ENCODE results near the gene RBL1.
"Not testable (repeated sequence)": the region's sequence is repeated elsewhere in the genome, so short reads cannot be mapped to it uniquely, and the experiment has no call there.

The RBL1 gene

DNA sequence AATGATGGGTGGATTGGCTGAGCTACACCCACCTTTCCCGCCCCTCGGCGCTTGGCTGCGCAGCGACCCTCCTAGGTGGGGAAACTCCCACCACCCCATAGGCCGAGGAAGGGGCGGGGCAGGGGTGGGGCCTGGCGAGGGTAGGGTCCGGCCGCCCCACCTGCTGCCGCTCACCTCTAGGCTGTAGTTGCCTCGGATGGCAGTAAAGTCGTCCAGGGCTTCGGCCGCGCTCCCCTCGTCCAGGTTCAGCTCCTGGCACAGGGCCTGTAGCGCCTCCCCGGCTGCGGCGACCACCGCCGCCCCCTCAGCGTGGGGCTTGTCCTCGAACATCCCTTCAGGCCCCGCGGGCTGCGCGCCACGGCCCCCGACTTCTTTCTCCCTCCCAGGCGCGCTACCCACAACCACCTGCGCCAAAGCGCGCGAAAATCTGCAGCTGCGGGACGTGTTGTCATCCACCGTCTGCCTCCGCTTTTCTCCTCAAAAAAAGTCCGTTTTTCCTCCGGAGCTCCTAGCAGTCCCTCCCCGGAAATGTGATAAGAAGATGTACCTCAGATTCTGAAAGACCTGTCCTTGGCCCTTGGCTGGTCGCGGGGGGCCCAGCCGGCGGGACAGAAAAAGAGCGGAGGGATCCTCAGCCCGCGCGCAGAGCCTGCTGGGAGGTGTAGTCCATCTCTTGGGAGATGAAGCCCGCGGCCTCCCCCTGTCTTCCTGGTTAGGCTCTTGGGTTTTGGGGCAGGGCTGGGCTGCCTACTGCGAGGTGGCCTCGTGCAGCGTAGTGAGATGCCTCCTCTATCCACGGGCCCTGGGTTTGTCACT, at the start of gene RBL1:
TSS of gene RBL1 (minus strand) at position 399 of the 816 bp plus-strand sequence. CDS start at position 330, 69 bp downstream.
- peak; percentile 84 for DNase-seq (ENCODE audit: low read depth)

- no peak for DNase-seq (ENCODE audit: low read depth)
These were observed 49.1 kb upstream of the RBL1 start for GRCh38 chr20:37144856-37145404.

GRCh38 chr20:37142708-37143107, 46.9 kb upstream of the RBL1 start:
- DNase-seq (ENCODE audit: low read depth): no peak

DNA sequence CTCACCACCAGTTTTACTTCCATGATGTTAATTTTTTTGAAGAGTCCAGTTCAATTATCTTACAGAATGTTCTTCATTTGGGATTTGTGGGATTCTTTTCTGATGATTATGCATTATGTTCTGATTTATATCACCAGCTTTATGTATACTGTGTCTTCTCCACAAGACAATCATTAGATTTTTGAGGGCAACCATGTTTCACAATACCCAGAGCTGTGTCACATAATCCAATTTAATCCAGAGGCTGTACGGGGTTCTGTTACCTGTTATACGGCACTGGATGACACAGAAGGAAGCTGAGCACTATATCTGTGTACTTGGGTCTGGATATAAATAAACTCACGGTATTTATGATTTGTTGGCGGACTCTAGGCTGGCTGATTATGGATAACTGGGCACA, 41.8 kb upstream of the RBL1 start:
- no peak for DNase-seq (ENCODE audit: low read depth)

GRCh38 chr20:37133952-37134351, 38.2 kb upstream of the RBL1 start:
- DNase-seq (ENCODE audit: low read depth): no peak

DNA sequence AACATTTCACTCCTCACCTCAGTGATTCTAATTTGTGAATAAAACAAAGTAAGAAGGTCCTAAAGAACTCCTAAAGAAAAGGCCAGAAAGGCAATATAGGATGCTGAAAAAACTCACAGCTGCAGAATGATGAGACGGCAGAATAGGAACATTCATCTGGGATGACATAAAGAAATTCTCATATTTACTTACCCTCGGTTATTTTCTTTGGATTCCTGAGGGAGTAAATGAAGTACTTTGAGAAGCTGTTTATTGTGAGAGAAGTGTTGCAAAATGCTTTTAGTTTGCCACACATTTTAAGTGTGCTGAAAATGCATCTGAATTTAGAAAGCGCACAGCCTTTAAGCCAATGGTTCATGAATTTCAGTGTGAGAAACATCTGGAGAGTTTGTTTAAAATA, 35.7 kb upstream of the RBL1 start:
- DNase-seq (ENCODE audit: low read depth): no peak

- no peak for DNase-seq (ENCODE audit: low read depth)
These were observed 33.0 kb upstream of the RBL1 start for GRCh38 chr20:37128803-37129202.

DNA sequence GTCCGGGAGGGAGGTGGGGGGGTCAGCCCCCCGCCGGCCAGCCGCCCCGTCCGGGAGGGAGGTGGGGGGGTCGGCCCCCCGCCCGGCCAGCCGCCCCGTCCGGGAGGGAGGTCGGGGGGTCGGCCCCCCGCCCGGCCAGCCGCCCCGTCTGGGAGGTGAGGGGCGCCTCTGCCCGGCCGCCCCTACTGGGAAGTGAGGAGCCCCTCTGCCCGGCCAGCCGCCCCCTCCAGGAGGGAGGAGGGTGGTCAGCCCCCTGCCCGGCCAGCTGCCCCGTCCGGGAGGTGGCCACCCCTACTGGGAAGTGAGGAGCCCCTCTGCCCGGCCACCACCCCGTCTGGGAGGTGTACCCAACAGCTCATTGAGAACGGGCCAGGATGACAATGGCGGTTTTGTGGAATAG, 30.5 kb upstream of the RBL1 start:
- not testable (repeated sequence) for DNase-seq (ENCODE audit: low read depth)

- DNase-seq (ENCODE audit: low read depth): no peak
These were observed 27.6 kb upstream of the RBL1 start for GRCh38 chr20:37123441-37123840.

DNA sequence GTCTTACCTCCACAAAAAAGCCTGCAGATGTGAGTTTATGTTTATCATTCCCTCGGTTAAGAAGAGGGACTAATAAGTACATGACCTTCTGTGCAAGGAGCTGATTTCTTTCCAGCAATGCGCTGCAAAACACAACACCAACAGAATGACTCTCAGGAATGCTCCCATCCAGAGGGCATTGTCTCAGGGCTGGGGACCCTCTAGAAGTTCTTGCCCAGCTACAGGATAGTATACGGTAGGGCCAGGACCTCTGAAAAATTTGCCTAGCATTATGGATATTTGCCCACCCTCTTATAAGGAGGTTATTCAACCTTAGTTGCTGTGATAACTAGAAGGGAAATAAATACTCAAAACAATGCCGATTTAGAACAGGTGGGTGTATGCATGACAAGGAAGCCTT, 24.7 kb upstream of the RBL1 start:
- no peak for DNase-seq (ENCODE audit: low read depth)

- no peak for DNase-seq (ENCODE audit: low read depth)
These were observed 23.7 kb upstream of the RBL1 start for GRCh38 chr20:37119356-37120036.

DNA sequence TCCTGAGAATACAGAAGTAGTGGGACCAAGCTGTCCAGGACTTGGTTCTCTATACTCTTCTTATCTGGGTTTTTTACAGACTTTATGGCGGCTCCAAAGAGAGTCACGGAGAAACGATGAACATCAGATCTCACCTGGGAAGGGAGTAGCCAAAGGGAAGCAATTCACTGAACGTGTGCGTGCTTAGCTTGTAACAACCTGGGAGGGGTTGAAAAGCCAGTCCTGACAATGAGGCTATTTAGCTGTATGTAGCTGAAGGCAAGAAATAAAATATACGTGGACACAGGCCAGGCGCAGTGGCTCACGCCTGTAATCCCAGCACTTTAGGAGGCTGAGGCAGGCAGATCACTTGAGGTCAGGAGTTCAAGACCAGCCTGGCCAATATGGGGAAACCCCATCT, 18.2 kb upstream of the RBL1 start:
- DNase-seq (ENCODE audit: low read depth): no peak

- DNase-seq (ENCODE audit: low read depth): no peak
These were observed 16.2 kb upstream of the RBL1 start for GRCh38 chr20:37111926-37112455.

GRCh38 chr20:37108676-37109075, 12.9 kb upstream of the RBL1 start:
- no peak for DNase-seq (ENCODE audit: low read depth)

DNA sequence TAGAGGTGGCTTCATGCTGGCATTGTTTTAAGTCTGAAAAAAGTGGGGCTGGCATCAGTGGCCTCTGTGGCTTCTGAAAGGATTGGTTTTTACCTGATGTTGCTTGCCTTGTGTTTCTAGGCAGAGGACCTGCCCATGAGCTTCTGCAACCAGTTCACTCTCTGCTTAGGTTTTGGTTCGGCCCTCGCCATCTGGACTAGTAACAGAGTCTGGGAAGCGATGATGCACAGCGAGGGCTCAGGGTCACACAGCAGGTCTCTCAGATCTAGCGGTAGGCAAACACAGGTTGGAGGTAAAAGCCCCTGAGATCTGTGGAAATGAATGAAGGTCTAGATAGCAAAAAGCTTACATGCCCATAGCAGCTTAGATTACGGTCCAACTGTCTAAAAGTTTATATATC, 6.8 kb upstream of the RBL1 start:
- DNase-seq (ENCODE audit: low read depth): no peak

DNA sequence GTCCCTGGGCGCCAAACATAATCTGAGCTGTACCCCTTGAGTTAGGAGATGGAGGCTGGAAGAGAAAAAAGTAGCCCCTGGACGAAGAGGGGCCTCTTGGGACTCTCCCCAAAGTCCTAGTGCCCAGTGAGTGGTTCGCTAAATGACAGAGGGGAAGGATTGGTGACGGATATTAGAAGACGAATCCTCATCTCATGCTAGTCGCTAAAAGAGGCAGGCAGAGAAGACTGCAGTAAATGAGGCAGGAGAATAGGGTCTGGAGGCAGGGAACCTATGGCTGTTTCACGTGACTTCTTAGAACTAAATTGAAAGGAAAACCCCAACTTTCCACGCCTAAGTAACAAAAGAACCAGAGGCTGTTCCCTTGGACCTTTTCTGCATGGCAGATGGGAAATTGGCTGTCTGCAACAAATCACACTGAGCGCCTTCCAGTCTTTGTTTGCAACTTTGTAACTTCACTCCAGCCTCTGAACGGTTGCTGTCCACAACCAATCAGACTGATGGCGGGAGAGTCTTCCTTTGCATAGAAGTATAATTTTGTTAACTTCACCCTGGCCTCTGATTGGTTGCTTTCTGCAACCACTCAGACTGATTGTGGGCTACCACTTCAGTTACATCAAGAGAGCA, 731 bp upstream of the RBL1 start:
- DNase-seq (ENCODE audit: low read depth): no peak

DNA sequence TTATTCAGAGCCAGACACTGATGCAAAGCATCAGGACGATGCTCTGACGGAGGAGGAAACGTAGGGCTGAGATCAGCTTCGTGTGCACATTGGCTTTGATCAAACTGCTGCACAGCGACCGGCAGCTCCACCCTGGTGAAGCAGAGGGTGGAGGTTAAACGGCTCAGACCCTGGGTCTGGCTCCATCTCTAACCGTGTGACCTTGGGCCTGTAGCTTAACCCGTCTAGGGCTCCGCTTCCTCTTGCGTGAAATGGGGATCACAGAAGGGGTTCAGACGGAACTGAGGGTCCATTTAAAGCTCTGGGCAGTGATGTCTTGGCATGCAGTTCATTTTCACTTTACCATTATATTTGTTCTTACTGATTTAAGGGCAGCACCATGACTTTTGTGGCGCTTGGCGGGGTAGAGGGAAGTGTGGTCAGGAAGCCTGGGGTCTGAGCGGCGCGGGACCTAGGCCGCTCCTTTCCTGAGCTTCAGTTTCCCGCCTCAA, 644 bp downstream of the RBL1 start:
- peak; percentile 30 for DNase-seq (ENCODE audit: low read depth)

DNA sequence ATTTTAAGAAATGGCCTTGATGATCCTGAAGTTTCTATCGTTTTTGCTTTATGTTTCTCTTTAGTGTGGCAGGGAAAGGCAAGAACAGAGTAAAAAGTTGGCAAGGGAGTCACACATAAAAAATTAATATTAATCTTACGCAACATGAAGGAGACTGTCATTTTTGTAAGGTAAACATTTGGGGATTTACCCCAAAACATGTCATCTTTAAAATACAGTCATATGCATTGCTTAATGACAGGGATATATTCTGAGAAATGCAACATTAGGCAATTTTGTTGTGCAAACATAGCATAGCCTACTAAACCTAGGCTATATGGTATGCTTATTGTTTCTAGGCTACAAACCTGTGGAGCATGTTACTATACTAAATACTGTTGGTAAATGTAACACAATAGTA, 5.4 kb downstream of the RBL1 start:
- no peak for DNase-seq (ENCODE audit: low read depth)

DNA sequence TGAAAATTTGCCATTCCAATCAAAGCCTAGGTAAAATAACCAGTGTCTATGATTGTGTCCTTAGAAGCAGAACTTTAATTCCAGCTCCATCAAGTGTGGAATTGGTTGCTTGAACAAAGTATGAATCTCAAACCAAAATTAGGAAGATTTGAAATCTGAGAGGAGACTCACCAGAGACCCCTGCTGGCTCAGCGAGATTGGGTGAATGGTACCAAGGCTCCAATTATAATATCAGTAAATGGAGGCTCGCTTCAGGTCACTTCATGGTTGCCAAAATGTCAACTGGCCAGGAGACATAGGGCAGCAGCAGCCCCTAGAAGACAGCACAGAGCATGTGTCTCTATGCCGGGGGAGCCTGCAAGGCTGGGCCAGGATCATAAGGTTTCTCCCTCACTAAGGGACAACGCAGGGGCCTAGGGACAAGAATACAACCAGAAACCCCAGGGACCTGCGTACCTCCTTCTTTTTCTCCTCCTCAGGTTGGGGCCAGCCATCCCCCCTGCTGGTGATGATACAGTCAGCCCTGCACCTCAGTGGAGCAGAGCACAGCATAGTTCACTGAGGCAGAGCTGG, 14.0 kb downstream of the RBL1 start:
- peak; percentile 7 for DNase-seq (ENCODE audit: low read depth)

- no peak for DNase-seq (ENCODE audit: low read depth)
These were observed 18.8 kb downstream of the RBL1 start for GRCh38 chr20:37077009-37077408.

- no peak for DNase-seq (ENCODE audit: low read depth)
These were observed 19.7 kb downstream of the RBL1 start for GRCh38 chr20:37075932-37076685.
